GM18505 (cell line): ENCODE data around the gene TKFC.

ENCODE experiments used
- ATAC-seq: cut with Tn5 transposase; IDR thresholded peaks from one replicate; pipeline ENCODE4 v1.9.1; 2021; ENCODE audit not compliant: unreplicated experiment
- POLR2A ChIP-seq: IDR thresholded peaks from 4 replicates; pipeline ENCODE4 v1.6.1; 2011; ENCODE audit warnings: borderline replicate concordance; ENCODE audit not compliant: insufficient read depth, insufficient read length; ENCODE audit errors: extremely low read depth

TKFC gene

DNA sequence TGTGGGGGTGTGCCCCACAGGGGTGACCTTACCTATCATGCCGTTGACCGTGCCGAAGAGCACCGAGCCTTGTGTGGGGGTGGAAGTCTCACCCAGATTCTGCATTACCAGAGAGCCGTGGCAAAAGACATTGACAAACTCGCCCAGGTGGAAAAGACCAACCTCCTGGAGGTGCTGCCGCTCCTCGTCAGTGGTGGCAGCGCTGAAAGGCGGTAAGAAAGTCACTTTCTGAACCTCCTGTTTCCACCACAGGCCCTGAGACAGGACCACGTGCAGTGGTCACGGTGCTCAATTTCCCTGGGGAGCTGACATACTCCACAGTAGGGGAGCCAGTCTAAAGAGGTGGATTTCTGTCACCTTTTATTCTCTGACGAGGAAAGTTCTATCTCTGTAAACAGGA lies 30.5 kb upstream of the TKFC start:
- no peak for ATAC-seq
- no peak for TF ChIP-seq POLR2A

DNA sequence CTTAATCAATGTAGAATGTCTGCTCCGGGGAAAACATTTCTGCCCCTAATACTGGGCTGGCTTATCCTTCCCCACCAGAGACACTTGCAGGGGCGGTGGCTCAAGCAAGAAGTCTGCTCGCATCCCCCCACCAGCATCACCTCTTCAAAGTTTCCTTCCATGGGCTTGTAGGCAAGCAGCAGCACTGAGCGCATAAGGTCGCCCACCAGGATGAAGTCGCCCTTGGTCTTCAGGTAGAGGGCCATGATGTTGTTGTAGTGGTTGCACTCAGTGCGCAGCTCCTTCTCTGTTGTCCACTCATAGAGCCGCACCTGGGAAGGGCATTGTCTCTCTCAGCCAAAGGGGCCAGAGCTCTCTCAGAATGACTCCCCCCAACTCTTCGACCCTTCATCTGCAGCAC lies 29.3 kb upstream of the TKFC start:
- no peak for TF ChIP-seq POLR2A

DNA sequence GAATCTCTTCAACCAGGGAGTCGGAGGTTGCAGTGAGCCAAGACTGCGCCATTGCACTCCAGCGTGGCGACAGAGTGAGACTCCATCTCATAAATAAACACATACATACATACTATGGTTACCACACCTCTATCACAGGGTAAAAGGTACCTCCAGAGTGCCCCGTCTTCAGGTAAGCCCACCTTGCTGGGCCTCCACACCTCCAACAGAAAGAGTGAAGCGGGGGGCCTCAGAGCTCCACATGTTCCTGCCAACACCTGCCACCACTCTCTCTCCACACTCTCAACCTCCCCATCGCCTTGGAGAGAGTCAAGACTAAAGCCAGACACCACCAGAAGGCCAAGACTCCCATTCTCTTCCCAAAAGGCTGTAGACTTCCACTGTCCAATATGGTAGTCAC lies 27.6 kb upstream of the TKFC start:
- no peak for TF ChIP-seq POLR2A
- no peak for ATAC-seq

More for the DNA sequence above, 29.3 kb upstream of the TKFC start:
- no peak for ATAC-seq

DNA sequence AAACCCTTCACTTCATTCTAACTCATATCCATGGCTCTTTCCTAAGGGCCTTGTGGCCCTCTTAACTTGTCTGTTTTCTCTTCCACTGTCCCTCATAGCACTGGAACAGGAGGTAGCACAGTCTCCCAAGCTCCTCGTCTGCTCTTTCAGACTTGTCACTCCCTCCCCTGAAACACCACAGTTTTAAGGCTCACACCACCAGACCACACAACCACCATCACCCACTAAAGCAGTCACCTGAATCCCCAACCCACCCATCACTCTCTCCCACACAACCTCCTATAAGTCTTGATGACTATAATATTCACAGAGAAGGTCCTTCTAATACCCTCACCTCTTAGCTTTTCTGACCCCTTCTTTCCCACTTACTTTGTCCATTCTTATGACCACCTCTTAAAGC lies 26.8 kb upstream of the TKFC start:
- no peak for ATAC-seq
- no peak for TF ChIP-seq POLR2A

DNA sequence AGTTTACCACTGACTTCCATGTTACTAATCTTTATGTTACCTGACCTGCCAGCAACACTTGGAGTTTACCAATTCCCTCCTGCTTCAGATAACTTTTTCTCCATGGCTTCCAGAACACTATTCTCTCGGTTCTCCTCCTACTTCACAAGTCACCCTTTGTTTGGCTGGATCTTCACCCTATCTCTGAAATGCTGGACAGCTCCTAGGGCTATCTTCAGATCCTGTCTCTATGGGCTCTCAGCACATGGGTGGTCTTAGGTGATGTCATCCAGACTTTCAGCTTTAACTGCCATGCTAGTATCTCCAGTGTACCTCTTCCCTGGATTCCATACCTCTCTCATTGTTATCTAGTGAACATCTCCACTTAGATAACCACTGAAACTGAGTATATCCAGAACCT lies 25.7 kb upstream of the TKFC start:
- TF ChIP-seq POLR2A: no peak
- ATAC-seq: no peak

DNA sequence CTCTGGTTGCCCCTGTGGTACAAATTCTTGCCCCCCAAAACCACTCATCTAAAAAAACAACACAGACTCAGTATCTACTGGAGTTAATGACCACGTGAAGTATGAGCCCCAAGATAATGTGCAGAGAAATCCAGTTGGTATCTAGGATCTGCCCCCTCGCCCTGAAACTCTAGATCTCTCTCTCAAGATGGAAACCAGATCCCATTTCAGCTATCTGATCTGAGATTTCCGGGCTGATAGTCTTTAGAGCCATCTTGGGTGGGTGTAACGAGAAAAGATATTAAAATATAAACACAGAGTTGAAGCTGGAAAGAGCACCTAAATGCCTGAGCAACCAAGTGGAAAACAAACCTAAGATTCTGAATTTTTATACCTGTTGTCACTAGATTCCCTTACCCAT lies 23.9 kb upstream of the TKFC start:
- no peak for TF ChIP-seq POLR2A
- ATAC-seq: no peak

DNA sequence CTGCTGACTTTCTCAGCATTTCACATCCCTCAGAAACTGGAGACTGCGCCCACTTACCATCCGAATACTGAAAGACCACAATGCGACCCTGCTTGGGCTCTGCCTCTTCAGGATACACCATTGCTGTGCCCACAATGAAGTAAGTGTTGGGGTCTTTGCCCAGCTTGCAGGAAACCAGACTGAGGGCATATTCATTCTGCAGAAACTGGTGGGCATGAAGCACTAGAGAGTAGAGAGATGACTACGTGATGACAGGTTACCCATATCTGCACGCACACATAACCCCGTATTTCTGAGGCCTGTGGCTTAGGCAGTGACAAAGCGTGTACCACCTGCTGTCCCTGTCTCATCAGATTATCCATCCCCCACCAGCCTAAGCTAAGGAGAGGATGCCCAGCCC lies 23.3 kb upstream of the TKFC start:
- no peak for ATAC-seq
- no peak for TF ChIP-seq POLR2A

DNA sequence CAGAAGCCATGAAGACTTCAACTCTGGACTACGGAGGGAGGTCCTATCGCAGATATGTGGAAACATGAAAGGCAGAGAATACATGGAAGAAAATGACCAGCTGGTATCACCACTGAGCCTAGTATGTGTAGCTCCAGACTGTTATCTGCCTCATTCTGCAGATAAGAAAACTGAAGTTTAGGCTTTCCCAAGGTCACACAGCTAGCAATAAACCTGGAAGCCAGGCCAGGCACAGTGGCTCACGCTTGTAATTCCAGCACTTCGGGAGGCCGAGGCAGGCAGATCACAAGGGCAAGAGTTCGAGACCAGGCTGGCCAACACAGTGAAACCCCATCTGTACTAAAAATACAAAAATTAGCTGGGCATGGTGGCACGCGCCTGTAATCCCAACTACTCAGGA lies 22.3 kb upstream of the TKFC start:
- no peak for ATAC-seq
- TF ChIP-seq POLR2A: no peak

DNA sequence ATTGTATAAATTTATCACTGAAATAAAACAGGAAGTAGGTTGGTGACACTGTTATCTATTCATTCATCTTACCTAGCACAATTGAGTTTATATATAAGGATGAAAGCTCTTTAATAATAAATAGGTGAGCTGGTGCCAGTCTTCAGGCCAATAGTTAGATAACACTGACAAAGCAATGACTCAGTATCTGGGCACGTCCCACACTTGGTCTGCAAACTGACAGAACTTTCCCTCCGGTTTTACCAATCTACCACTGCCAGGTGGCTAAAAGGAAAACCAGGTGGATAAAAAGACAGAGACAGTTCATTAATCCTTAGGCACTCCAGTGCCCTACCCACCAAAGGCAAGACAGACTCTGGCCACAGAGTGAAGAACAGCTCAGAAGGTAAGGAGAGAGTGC lies 17.8 kb upstream of the TKFC start:
- TF ChIP-seq POLR2A: no peak
- no peak for ATAC-seq

DNA sequence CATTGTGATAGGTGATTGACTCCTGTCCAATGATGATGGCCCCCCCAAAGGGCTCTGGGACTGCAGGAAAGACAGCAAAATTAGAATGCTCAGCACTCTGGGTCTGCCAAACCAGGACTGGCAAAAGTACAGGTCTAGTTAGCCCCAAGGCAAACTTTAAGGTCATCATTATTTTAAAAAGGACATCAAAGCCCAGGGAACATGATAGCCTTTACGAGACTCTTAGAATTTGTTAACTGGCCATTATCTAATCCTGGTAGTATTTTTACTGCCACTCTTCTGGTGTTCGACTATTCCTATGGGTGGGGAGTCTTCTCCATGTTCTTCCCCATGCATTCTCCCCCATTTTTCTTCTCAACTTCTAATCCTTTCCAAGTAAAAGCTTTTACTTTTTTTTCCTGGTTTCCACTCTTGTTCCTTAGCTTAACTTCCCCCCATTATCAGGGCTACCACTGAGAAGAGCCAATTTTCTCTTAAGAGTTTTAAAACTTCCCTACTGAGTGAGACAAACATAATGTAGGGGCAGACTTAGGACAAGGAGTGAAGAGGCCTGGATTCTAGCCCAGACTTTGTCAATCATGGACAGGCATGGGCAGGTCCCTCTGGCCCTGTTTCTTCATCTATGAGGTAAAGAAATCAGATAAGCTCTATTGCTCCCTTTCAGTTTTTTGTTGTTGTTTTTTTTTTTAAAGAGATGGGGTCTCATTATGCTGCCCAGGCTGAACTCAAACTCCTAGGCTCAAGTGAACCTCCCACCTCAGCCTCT lies 7.2 kb upstream of the TKFC start:
- no peak for ATAC-seq
- no peak for TF ChIP-seq POLR2A

DNA sequence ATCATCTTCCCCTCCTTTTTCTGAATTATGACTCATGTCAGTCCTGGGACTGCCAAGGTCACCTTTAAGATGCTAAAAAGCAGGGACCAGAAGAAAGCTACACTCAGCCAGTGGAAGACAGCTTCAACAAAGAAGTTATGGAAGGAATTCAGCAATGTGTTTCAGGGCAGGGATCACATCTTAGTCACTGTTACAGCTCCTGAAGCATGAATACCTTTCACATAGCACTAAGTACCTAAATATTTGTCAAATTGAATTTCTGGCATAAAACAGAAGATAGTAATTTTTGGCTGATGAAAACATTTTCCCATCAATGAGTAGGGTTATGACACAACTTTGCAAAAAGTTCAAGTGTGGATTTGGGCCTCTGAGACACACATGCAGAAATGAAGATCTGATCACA lies 5.4 kb upstream of the TKFC start:
- no peak for TF ChIP-seq POLR2A
- ATAC-seq: no peak

DNA sequence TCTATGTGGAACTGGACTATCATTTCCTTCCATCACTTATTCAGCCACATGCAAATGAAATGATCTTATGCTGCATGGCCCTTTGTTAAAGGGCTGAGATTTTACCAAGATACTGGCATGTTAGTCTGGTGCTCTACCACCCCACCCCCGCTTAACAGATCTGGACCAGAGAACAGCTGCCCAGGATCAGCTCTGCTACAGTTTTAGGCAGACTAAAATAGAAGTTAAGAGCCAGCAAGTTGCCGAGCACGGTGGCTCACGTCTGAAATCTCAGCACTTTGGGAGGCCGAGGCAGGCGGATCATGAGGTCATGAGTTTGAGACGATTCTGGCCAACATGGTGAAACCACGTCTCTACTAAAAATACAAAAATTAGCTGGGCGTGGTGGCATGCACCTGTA lies 4.7 kb upstream of the TKFC start:
- no peak for TF ChIP-seq POLR2A

DNA sequence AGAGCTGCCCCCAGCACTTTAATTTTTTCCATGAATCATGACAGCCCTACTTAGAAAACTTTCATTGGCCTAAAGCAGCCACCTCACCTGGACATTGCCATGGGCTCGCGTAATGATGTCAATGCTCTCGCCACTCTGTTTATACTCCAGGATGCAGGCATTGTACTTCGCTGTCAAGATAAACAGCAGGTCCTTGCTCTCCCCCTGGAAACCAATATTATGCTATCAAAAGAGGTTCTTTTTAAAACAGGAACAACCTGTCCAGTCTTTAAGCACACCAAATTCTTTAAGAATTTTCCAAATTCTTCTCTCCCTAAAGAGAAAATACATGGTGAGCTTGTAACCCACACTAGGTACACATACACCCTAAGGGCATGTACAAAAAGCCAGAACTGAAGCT lies 3.2 kb upstream of the TKFC start:
- ATAC-seq: no peak
- no peak for TF ChIP-seq POLR2A

More for the DNA sequence above, 4.7 kb upstream of the TKFC start:
- ATAC-seq: no peak

DNA sequence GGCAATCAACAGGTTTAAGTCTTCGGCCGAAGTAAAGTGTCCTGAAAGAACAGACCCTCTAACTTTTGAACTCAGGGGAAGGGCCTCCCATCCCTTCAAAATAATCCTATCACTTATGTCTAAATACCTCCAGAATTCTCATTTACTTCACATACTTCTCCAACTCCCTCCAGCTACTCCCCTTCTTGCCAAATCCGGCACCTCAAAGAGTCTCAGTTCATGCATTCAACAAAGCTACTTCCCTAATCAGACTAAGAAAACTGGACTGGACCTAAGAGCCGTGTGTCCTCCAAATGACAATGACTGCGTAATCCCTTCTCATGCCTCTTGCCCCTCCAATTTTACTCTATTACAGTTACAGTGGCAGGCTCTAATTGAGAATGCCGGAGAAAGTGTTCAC lies 1.4 kb upstream of the TKFC start:
- ATAC-seq: no peak
- no peak for TF ChIP-seq POLR2A
